Stomach (tissue), 9 donors: ENCODE results near the gene CCDC88B. TPM values are rescaled to one million over a fixed set of nuclear protein-coding genes. Genes with fewer than 3 reads are reported as not detected.

ENCODE experiments used
- DNase-seq, 2 donors: peaks; one replicate each; pipeline versions ENCODE4 v3.0.0 to v3.0.0-alpha.2; 2013 to 2019
- H3K27ac ChIP-seq, 5 donors: fragments of 200-600 bp in 4 of 5; sonication (generic) in 4 of 5; one replicate each; pipeline ENCODE4 v1.5.1; 2013 to 2019; ENCODE audit warnings: mild to moderate bottlenecking in 1 of 5, moderate library complexity in 1 of 5
- H3K27me3 ChIP-seq, 3 donors: fragments of 200-600 bp; sonication (generic); one replicate each; pipeline ENCODE4 v1.5.1; 2017 to 2019; ENCODE audit warnings: mixed run types in 1 of 3
- H3K36me3 ChIP-seq, 4 donors: fragments of 200-600 bp; sonication (generic); 1 replicate in 3 of 4; 2 replicates in 1 of 4; pipeline ENCODE4 v1.5.1; 2016 to 2019
- H3K4me1 ChIP-seq, 4 donors: fragments of 200-600 bp; sonication (generic); one replicate each; pipeline ENCODE4 v1.5.1; 2016 to 2019
- H3K4me3 ChIP-seq, 4 donors: fragments of 200-600 bp; sonication (generic) in 3 of 4; one replicate each; pipeline ENCODE4 v1.5.1; 2016 to 2019; ENCODE audit warnings: mild to moderate bottlenecking in 1 of 4
- H3K9me3 ChIP-seq, 4 donors: fragments of 200-600 bp; sonication (generic); one replicate each; pipeline ENCODE4 v1.5.1; 2016 to 2019
- EP300 ChIP-seq: sonication (generic); formaldehyde crosslinking; IDR thresholded peaks from one replicate; pipeline ENCODE4 v1.6.1; 2017; ENCODE audit warnings: antibody characterized with exemption
- POLR2A ChIP-seq, 4 donors: fragments of 450-650 bp; IDR thresholded peaks; one replicate each; pipeline ENCODE4 v1.6.1; 2016; ENCODE audit warnings: antibody characterized with exemption in 4 of 4, control low read depth in 2 of 4, mild to moderate bottlenecking in 1 of 4, moderate library complexity in 1 of 4
- POLR2AphosphoS5 ChIP-seq, 3 donors: sonication (generic); formaldehyde crosslinking; IDR thresholded peaks; one replicate each; pipeline ENCODE4 v1.6.1; 2016; ENCODE audit warnings: antibody characterized with exemption in 3 of 3
- WGBS, 5 donors: extraction: QIAGEN DNeasy Blood & Tissue Kit in 3 of 5; methylation state at CpG; one replicate each; pipeline versions ENCODE4 v1.1.5 to v1.1.7; 2013 to 2018; 5-methylcytosine and 5-hydroxymethylcytosine counted together
- intact Hi-C: fragments of 100-400 bp; cut with DNase I; formaldehyde crosslinking; loops from one replicate; pipeline ENCODE4 v1.15.1; 2023; ENCODE audit warnings: low total_unique reads
- polyA plus RNA-seq, 3 donors: library from polyadenylated mRNA; stranded (reverse); fragments of 200-250 nt; gene quantifications; one replicate each; pipeline ENCODE4 v1.2.3, GENCODE V29; 2013
- total RNA-seq, 5 donors: library from RNA; depleted of rRNA; stranded (reverse); fragments of >200 nt; gene quantifications; one replicate each; pipeline versions ENCODE4 v1.1.0 to v1.2.3, GENCODE V29; 2014 to 2016
- TF ChIP-seq, protein P1 (sequence below), 7 experiments: fragments of 450-650 bp in 4 of 7; fragments of 200-600 bp in 3 of 7; sonication (generic) in 3 of 7; IDR thresholded peaks; one replicate each; pipeline ENCODE4 v1.5.1; 2016 to 2019; ENCODE audit warnings: antibody characterized with exemption in 7 of 7, control low read depth in 2 of 7, mild to moderate bottlenecking in 1 of 7
- donor health status: healthy with polysubstance abuse.
- donor health status: Bipolar disorder and iron deficiency.
- donor health status: healthy.

Gene CCDC88B
- total and polyA plus RNA-seq, 8 donors, result 1.8 to 137 (median 37.0) TPM

- peaks cover 0 to 4% (median 0%) of the 10 kb centered on the region in 4 donors for H3K4me1 ChIP-seq
- no peak for DNase-seq
- TF ChIP-seq POLR2A (IDR thresholded peaks at IDR 0.05) (no peak), POLR2AphosphoS5 (IDR thresholded peaks at IDR 0.05) (no peak), EP300 (no peak)
- TF ChIP-seq, protein P1, sequence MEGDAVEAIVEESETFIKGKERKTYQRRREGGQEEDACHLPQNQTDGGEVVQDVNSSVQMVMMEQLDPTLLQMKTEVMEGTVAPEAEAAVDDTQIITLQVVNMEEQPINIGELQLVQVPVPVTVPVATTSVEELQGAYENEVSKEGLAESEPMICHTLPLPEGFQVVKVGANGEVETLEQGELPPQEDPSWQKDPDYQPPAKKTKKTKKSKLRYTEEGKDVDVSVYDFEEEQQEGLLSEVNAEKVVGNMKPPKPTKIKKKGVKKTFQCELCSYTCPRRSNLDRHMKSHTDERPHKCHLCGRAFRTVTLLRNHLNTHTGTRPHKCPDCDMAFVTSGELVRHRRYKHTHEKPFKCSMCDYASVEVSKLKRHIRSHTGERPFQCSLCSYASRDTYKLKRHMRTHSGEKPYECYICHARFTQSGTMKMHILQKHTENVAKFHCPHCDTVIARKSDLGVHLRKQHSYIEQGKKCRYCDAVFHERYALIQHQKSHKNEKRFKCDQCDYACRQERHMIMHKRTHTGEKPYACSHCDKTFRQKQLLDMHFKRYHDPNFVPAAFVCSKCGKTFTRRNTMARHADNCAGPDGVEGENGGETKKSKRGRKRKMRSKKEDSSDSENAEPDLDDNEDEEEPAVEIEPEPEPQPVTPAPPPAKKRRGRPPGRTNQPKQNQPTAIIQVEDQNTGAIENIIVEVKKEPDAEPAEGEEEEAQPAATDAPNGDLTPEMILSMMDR (IDR thresholded peaks at IDR 0.05), result no peak
- no peaks in the 10 kb centered on the region for H3K27me3 ChIP-seq
- H3K27ac ChIP-seq, result no peak overlapping the region
- H3K36me3 ChIP-seq, result peaks cover 60 to 90% (median 86%) of the 10 kb centered on the region in 4 donors
- no peaks in the 10 kb centered on the region for H3K9me3 ChIP-seq
- intact Hi-C loops, result no loop called here
- WGBS, 5 donors, result 87 to 91% (median 90%) methylated on average over 35 to 46 of the region's 46 CpGs
- H3K4me3 ChIP-seq, result no peak overlapping the region
Measured at GRCh38 chr11:64367931-64368672, 28.1 kb downstream of the CCDC88B start.

DNA sequence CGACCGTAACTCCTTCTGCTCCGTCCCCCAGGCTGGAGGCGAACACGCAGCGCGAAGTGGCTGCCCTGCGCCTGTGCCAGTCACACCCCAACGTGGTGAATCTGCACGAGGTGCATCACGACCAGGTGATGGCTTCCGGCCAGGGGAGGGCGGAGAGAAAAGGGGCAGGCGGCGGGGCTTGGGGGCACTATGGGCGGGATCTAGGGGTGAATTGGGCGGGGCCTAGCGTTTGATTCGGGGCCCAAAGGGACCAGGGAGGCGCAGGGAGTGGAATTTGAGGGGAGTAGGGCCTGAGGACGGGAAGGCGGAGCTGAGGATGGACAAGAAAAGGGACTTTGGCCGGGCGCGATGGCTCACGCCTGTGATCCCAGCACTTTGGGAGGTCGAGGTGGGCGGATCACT lies 28.7 kb downstream of the CCDC88B start:
- Histone ChIP-seq H3K27ac (no peak overlapping the region), H3K27me3 (no peaks in the 10 kb centered on the region), H3K36me3 (peaks cover 56 to 84% (median 81%) of the 10 kb centered on the region in 4 donors), H3K4me3 (no peak overlapping the region), H3K4me1 (peaks cover 0 to 4% (median 0%) of the 10 kb centered on the region in 4 donors), H3K9me3 (no peaks in the 10 kb centered on the region)
- WGBS, 5 donors, result 88 to 95% (median 91%) methylated on average over 21 to 28 of the region's 28 CpGs
- intact Hi-C loops, result no loop called here
- TF ChIP-seq POLR2A (IDR thresholded peaks at IDR 0.05), result no peak
- no peak for TF ChIP-seq POLR2AphosphoS5 (IDR thresholded peaks at IDR 0.05)
- TF ChIP-seq, protein P1 (IDR thresholded peaks at IDR 0.05), result no peak
- no peak for TF ChIP-seq EP300
- no peak for DNase-seq

- no peaks in the 10 kb centered on the region for H3K27me3 ChIP-seq
- DNase-seq, result no peak
- no peak overlapping the region for H3K4me3 ChIP-seq
- TF ChIP-seq, protein P1 (IDR thresholded peaks at IDR 0.05), result no peak
- TF ChIP-seq EP300 (no peak), POLR2AphosphoS5 (IDR thresholded peaks at IDR 0.05) (no peak), POLR2A (IDR thresholded peaks at IDR 0.05) (no peak)
- peaks cover 0 to 4% (median 0%) of the 10 kb centered on the region in 4 donors for H3K4me1 ChIP-seq
- intact Hi-C loops, result no loop called here
- WGBS, 5 donors, result 87 to 94% (median 91%) methylated on average over 63 to 82 of the region's 82 CpGs
- H3K9me3 ChIP-seq, result no peaks in the 10 kb centered on the region
- H3K36me3 ChIP-seq, result peaks cover 50 to 73% (median 70%) of the 10 kb centered on the region in 4 donors
- H3K27ac ChIP-seq, result no peak overlapping the region
Measured at GRCh38 chr11:64369440-64370421, 29.7 kb downstream of the CCDC88B start.

DNA sequence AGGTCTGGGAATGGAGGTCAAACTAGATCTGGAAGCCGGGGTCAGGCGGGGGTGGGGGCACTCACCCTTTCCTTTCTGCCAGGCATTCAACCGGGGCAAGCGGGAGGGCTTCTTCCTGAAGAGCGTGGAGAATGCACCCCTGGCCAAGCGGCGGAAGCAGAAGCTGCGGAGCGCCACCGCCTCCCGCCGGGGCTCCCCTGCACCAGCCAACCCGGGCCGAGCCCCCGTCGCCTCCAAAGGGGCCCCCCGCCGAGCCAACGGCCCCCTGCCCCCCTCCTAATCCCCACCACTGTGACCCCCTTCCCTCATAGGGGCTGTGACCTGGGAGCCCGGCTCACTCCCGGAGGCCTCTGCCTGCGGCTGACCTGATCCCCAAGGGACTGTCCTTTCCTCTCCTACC lies 31.2 kb downstream of the CCDC88B start:
- 85 to 91% (median 90%) methylated on average over 11 to 22 of the region's 22 CpGs for WGBS, 5 donors

More for the DNA sequence above, 31.2 kb downstream of the CCDC88B start:
- Histone ChIP-seq H3K27ac (no peak overlapping the region), H3K36me3 (peaks cover 37 to 59% (median 55%) of the 10 kb centered on the region in 4 donors), H3K4me1 (peaks cover 0 to 4% (median 0%) of the 10 kb centered on the region in 4 donors), H3K9me3 (no peaks in the 10 kb centered on the region), H3K4me3 (no peak overlapping the region), H3K27me3 (no peaks in the 10 kb centered on the region)
- intact Hi-C loops, result no loop called here
- TF ChIP-seq POLR2AphosphoS5 (IDR thresholded peaks at IDR 0.05) (no peak), EP300 (no peak), POLR2A (IDR thresholded peaks at IDR 0.05) (no peak)
- TF ChIP-seq, protein P1 (IDR thresholded peaks at IDR 0.05), result no peak
- no peak for DNase-seq
